HCT116 (cell line): ENCODE data around the gene IL11RA.

Experiments
- EZH2 ChIP-seq: fragments of 200-600 bp; sonication (generic); IDR thresholded peaks from 2 replicates; pipeline ENCODE4 v1.6.1; 2017; ENCODE audit warnings: antibody characterized with exemption, mixed run types
- POLR2A ChIP-seq: IDR thresholded peaks from 2 replicates; pipeline ENCODE4 v1.7.0; 2011; ENCODE audit warnings: borderline replicate concordance; ENCODE audit not compliant: insufficient read depth, insufficient read length; ENCODE audit errors: extremely low read depth
- SRF ChIP-seq: IDR thresholded peaks from 2 replicates; pipeline ENCODE4 v1.6.1; 2012; ENCODE audit warnings: low read depth
- YY1 ChIP-seq: IDR thresholded peaks from 2 replicates; pipeline ENCODE4 v1.6.1; 2011; ENCODE audit warnings: low read length, low read depth, moderate library complexity, mild to moderate bottlenecking; ENCODE audit not compliant: insufficient replicate concordance; ENCODE audit errors: extremely low read depth
- ZNF274 ChIP-seq: fragments of 200-500 bp; sonication (Bioruptor generic); IDR thresholded peaks from 2 replicates; pipeline ENCODE4 v1.6.1; 2014; ENCODE audit warnings: mild to moderate bottlenecking, low read depth, low read length, inconsistent platforms
- TF ChIP-seq, protein P1 (sequence below), 3 experiments: fragments of 200-600 bp in 1 of 3; sonication (generic) in 1 of 3; IDR thresholded peaks in 2 of 3; conservative IDR thresholded peaks in 1 of 3; 2 replicates each; pipeline ENCODE4 v1.5.1; 2012 to 2017; ENCODE audit warnings: low read depth in 2 of 3, low read length in 2 of 3, antibody characterized with exemption in 1 of 3, borderline replicate concordance in 1 of 3, control low read depth in 1 of 3, mild to moderate bottlenecking in 1 of 3, mixed read lengths in 1 of 3, mixed run types in 1 of 3, moderate library complexity in 1 of 3; ENCODE audit not compliant: insufficient read depth in 1 of 3
- TF ChIP-seq, protein P2 (sequence below): IDR thresholded peaks from 2 replicates; pipeline ENCODE4 v1.6.1; 2012

DNA sequence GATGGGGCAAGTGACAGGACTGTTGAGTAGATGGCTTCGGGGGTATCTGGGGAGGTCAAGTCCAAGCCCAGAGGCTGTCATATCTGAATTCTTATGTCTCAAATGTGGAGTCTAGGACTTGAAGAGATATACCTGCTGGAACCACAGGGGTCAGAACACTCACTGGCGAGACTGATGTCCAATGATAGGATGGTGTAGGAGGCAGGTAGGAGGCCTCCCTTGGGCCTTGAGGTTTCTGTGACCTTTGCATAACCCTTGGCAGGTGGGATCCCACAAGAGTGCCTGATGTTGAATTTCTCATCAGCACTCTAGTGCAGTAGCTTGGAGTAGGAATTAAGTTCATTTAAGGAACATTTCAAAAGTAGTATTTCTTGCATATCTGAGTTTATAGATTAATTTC lies 55.1 kb downstream of the IL11RA start:
- TF ChIP-seq, protein P1, sequence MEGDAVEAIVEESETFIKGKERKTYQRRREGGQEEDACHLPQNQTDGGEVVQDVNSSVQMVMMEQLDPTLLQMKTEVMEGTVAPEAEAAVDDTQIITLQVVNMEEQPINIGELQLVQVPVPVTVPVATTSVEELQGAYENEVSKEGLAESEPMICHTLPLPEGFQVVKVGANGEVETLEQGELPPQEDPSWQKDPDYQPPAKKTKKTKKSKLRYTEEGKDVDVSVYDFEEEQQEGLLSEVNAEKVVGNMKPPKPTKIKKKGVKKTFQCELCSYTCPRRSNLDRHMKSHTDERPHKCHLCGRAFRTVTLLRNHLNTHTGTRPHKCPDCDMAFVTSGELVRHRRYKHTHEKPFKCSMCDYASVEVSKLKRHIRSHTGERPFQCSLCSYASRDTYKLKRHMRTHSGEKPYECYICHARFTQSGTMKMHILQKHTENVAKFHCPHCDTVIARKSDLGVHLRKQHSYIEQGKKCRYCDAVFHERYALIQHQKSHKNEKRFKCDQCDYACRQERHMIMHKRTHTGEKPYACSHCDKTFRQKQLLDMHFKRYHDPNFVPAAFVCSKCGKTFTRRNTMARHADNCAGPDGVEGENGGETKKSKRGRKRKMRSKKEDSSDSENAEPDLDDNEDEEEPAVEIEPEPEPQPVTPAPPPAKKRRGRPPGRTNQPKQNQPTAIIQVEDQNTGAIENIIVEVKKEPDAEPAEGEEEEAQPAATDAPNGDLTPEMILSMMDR (IDR thresholded peaks at IDR 0.05 in 2 of 3, conservative IDR thresholded peaks at IDR 0.05 in 1 of 3; ENCODE audit: borderline replicate concordance in 1 of 3, insufficient read depth in 1 of 3, low read depth in 2 of 3, low read length in 2 of 3), result no peak
- TF ChIP-seq POLR2A, result no peak
- TF ChIP-seq YY1, result no peak
- no peak for TF ChIP-seq SRF
- TF ChIP-seq, protein P2, sequence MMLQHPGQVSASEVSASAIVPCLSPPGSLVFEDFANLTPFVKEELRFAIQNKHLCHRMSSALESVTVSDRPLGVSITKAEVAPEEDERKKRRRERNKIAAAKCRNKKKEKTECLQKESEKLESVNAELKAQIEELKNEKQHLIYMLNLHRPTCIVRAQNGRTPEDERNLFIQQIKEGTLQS, result no peak
- TF ChIP-seq ZNF274, result no peak
- TF ChIP-seq EZH2, result no peak
